ENCODE results near the gene CCDC30.

DNA sequence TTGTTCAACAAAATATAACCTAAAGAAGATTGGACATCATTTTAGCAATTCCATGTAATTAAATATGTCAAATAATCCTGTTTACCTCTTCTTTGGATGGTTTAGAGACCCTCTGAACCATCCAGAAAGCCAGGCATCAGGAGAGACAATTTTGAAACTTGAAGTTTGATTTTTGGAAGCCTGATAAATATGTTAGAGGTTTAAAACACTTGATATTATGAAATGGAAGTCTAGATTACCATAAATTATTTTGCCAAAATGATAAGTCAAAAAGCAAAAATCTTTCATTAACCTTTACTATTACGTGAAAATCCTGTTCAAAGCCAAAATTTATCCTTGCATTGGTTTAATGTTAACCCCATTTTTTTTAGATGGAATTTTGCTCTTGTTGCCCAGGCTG, 43.5 kb downstream of the CCDC30 start:
- TF ChIP-seq GATA2 (IDR thresholded peaks at IDR 0.05; ENCODE audit: low read depth, low read length), result no peak
- no peak for TF ChIP-seq GATA3 (IDR thresholded peaks at IDR 0.05; ENCODE audit: low read depth, low read length)

Measured in SH-SY5Y (cell line).